ENCODE data around the gene NOS2.

- TF ChIP-seq CTCF (IDR thresholded peaks at IDR 0.05; ENCODE audit: insufficient read depth, low read depth, low read length), result no peak
- TF ChIP-seq EZH2 (IDR thresholded peaks at IDR 0.05; ENCODE audit: insufficient read depth, low read length), result no peak
Measured at GRCh38 chr17:27751622-27752490, 48.5 kb downstream of the NOS2 start.
